Activated T-helper 1 cell treated with anti-CD3 and anti-CD28 coated beads, Interleukin-2, amount 50 U/mL, for 16 hours (primary cell): Measurements from ENCODE around the gene FAM118A.
"Not testable (repeated sequence)": the region's sequence is repeated elsewhere in the genome, so short reads cannot be mapped to it uniquely, and the experiment has no call there.

Experiments used
- DNase-seq, 2 donors: peaks; one replicate each; pipeline ENCODE4 v3.0.0-alpha.2; 2020; ENCODE audit warnings: low read depth in 1 of 2, low spot score in 1 of 2

The FAM118A gene

DNA sequence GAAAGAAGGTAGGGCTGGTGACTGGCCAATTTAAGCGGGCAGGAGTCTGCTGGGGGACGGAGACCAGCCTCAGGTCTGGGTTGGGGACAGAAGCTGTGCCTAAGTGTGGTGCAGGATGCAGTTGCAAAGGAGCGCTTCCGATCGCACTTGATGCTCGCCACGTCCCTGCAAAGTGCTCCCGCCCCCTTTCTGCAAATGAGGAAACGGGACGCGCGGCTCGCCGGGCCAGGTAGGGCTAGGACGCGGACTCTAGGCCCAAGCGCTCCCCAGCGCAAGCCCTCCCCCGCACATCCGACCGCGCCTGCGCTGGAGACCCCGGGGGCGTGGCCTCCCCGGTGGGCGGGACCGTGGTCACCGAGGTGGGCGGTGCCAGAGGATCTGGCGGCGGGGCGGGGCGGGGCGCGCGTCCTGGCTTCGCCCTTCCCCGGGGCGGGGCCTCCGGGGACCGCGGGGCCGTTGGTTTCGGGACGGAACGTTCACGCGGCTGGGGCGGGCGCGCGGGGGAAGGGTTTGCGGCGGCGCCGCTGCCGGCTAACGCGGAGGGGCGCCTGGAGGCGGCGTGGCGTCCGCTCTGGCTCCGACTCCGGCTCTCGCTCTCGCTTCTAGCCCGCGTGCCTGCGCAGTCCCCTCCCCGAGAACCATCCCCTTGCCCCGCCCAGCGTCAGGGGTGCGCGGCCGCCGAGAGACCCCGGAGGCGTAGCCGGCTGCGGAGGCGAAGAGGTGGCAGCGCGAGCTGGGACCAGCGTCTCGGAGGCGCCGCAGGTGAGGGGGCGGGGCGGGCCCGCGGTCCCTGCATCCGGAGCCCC lies at the start of gene FAM118A:
FAM118A (plus strand) TSS at position 513 of the 806 bp plus-strand sequence. CDS start 12,446 bp downstream, outside the sequence.
- peak; percentile 96 to 99 for DNase-seq

DNA sequence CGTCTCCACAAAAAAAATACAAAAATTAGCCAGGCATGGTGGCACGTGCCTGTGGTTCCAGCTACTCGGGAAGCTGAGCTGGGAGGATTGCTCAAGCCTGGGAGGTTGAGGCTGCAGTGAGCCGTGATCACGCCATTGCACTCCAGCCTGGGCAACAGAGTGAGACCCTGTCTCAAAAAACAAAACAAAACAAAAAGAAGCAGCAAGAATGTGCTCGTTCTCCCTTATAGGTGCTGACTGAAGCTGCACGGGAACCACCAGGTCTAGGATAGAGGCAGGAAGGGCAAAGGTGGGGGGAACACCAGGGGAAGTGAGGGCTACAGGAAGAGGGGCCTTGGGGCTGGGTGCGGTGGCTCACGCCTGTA lies 49.4 kb upstream of the FAM118A start:
- DNase-seq = not testable (repeated sequence)

DNA sequence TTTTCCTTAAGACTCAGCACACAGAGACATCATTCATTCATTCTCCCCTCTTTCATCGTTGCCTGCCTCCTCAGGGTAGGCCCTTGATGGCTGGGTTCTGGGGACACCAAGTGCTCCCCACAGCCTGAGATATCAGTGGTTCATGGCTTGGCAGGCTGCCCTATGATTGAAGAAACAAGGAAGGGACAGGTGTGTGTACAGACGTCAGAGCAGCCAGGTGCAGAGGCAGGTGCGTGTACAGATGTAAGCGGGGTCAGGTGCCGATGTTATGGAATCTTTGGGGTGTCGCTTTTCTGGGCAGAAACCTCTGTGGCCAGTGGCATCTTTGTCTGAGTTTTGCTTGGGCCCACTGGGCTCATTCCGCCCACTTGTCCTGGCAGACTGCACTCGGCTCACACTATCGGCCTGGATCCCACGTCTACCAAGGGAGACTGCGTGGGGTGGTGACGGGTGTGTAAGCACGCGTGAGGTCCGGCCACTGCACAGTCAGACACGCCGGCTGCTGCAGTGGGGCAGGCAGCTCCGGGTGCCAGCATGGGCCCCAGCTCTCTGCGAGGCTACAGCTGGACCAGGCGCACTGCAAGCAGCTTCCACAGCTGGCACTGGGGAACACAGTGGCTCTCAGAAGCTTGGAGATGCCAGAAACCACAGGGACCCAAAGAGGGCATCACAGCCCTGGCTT lies 48.2 kb upstream of the FAM118A start:
- DNase-seq = no peak

DNA sequence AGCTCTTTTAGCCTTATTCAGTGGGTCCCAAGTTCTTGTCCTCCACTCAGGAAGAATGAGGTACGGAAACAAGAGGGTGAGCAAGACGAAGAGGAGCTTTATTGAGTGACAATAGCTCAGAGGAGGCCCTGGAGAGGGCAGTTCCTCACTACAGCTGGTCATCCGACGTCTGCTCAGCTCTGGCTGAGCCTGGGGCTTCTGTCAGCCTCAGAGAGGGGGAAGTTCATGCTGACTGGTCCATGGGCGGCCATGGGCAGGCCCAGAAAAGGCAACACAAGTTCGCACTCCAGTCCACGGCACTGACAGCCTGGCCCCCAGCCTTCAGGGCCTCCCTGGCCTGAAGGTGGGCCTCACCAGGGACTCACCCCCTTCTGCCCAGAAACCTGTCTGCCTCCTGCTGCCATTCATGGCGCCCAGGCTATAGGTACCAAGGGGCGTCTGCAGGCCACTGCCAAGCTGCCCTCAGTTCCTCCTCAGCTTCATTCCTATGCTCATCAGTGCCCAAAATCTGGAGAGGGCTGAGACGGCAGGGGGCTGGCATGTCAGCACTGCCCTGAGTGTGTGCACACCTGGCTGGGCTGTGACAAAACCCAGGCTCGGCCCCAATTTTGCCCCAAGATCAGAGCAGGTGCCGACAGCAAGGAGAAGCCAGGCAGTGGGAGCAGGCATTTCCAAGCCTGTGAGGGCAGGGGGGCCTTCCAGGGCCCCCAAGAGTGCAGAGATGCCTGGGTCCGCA lies 47.4 kb upstream of the FAM118A start:
- DNase-seq = no peak

- no peak for DNase-seq
Observed at GRCh38 chr22:45262931-45263462, 46.7 kb upstream of the FAM118A start.

- DNase-seq = no peak
Observed at GRCh38 chr22:45263463-45264269, 46.1 kb upstream of the FAM118A start.

- no peak for DNase-seq
Observed at GRCh38 chr22:45265535-45265934, 44.2 kb upstream of the FAM118A start.

DNA sequence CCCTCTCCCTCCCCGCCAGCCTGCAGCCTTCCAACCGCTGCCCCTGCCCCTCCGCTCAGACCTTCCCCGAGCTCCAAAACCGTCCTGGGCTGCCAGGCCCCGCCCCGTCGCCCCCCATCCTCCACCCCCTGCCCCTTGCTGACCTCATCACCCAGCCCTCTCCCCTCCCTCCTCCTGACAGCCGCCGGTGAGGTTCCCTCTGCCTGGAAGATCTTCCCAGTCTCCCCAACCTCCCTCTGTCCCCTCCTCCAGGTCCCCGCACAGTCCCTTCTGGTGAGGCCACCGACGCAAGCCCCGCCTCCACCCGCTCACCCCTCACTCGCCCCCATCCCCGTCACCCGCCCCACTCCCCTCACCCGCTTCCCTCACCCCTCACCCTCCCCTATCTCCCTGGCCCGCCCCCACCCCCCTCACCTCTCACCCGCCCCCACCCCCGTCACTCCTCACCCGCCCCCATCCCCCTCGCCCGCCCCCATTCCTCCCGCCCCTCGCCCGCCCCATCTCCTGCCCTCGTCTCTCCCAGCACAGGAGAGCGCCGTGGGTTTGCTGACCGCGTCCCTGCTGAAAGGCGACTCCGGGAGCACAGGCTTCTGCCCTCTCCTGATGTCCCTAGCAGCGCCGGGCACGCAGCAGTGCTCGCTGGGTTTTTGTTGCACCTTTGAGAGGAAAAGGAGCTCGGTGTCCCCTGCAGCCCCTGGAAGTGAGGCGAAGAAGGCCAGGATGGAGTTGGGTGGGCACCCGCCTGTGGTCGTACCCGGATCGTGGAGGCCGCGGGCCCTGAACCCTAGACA lies 41.4 kb upstream of the FAM118A start:
- no peak for DNase-seq

- peak; percentile 87 to 91 for DNase-seq
Observed at GRCh38 chr22:45268958-45269844, 40.5 kb upstream of the FAM118A start.

DNA sequence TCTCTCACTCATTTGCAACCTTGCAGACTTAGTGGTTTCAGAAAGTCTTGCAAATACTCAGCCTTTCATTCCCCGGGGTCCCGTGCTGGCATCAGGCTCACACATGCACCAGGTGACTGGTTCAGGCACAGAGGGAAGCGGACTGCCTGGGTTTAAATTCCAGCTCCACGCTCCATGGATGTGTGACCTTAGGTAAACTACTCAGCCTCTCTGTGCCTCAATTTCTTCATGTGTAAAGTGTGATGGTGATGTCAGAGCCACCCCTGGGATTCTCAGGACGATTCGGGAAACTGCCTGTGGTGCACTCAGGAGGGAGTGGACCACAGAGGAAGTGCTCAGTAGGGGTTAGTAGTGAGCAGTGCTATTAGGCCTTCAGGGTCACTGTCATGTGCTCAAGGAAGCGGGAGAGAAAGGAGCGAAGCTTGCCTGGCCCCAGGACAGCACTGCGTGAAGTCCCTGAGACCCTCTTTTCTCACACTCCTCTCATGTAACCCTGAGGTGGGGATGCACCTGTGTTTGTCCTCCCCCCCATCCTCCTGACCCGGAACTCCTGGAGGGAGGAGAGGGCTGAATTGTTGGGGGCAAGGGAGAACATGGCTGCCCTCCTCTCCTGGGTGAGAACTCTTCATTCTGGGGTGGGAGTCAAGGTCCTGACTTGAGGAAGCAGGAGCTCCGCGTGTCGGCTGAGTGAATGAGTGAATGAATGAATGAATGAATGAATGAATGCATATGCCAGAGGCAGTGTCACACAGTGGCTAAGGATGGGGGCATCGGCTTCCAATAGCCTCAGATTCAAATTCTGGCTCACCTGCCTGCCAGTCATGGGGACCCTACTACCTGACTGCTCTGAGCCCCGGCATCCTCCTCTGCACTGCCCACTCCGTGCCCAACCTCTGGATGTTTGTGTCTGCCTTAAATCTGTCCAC lies 39.4 kb upstream of the FAM118A start:
- no peak for DNase-seq

DNA sequence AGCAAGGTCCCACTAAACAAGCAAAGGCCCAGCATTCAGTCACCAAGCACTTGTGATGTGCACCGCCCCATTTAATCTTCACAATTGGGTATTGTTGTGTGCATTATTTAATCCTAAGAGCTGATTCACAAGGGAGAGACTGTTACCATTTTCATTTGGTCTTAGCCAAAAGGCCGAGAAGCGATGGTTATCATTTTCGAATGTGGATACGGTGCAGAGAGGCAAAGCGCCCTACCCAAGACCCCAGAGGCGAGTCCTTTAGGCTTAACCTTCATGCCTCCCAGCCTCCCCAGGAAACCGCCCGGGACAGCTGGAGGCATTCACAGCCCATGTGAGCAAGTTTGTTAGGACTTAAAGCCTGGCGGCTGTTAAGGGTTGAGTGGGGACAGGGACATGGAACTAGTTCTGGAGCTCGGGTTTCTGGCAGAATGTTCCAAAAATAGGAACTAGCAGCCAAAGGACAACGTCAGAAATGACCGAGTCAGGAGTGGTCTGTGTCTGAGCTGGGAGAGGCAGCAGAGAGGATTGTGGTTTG lies 38.0 kb upstream of the FAM118A start:
- DNase-seq = no peak

GRCh38 chr22:45272498-45272897 lies 37.2 kb upstream of the FAM118A start:
- no peak for DNase-seq

DNA sequence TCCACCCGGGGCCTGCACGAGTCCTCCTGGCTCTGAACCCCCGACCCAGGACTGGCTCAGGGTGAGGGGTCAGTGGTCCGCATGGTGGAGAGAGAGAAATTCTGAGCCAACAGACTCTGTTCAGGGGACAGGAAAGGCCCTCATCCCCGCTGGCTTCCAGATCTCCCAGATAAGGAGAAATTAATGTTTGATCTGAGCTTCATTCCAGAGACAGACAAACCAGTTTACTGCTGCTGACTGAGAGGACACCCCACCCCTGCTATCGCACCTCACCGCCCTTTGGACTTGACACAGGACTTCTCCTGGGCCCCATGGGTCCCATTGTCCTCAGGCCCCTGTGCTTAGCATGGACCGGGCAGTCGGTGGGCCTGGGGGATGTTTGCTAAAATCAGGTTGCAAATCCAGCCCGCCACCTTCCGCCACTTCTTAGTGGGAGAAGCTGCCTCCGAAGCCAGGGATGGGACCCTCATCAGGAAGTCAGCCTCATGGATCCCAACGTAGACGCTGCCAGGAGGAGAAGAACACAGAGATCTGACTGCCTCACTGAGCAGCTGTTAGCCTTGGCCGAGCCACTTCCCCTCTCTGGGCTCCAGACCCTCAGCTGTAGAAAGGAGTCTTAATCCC lies 36.2 kb upstream of the FAM118A start:
- DNase-seq = no peak

DNA sequence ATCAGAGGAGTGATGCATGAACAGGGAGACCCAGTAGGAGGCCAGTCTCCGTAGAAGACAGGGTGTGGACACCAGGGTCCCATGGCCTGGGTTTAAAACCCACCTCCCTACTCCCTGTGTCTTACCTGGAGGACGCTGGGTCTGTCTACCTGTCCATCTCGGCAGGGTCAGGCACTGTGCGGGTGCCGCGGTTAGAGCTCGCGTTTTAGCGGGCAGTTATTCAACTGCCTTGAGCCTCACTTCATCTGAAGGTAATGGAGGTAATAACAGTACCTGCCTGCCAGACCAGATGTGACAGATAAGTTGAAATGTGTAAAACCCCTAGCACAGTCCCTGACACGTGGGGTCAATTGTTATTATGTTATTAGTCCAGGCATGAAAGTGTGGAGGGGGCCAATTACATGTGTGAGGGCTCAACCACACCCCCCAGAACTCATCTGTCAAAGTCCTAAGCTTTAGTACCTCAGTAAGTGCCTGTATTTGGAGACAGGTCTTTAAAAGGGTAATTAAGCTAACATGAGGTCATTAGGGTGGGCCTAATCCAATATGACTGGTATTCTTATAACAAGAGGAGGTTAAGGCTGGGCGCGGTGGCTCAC lies 33.1 kb upstream of the FAM118A start:
- DNase-seq = no peak

DNA sequence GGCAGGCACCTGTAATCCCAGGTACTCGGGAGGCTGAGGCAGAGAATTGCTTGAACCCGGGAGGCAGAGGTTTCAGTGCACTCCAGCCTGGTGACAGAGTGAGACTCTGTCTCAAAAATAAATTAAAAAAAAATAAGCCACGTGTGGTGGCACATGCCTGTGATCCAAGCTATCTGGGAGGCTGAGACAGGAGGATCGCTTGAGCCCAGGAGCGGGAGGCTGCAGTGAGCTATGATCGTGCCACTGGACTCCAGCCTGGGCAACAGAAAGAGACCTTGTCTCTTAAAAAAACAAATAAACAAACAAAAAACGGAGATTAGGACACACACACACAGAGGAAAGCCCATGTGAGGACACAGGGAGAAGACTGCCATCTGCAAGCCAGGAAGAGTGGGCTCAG lies 32.0 kb upstream of the FAM118A start:
- DNase-seq = not testable (repeated sequence)

- no peak for DNase-seq
Observed at GRCh38 chr22:45278125-45278524, 31.6 kb upstream of the FAM118A start.

GRCh38 chr22:45280587-45280980 lies 29.1 kb upstream of the FAM118A start:
- no peak for DNase-seq
